ENCODE results near the gene LDLRAD1.

LDLRAD1 gene

DNA sequence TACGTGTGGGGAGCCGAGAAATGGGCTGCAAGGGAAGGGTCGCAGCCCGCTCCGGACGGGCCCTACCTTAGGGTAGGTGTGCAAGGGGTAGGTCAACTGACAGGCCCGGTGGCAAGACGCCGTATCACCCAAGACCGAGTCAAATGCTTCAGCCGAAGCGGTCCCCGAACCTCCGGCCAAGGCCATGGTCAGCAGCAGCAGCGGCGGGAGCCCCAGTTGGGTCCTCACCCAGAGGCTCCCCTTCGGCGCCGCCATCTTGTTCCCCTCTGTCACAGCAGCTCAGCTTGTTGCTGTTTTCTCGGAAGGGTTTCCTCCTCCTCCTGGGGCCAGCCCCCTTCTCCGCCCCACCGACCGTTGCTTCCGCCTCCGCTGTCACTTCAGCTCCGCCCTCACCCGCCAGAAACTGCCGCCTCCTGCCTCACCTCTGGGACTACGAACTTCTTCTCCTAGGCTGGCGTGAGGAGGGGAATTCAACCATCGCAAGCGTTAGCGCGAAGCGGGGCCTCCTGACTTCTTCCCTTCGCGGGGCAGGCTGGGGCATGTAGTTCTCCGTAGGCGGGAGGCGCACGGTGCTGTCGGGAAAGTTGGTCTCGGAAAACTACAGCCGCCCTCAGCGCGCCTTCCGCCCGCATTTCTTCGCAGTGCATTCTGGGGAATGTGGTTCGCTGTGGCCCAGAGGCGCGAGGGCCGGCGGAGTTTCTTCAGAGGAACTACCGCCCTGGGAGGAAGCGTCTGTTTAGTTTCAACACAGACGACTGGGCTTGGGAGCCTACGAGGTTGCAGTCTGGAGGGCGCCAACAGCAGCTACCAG, 35.2 kb upstream of the LDLRAD1 start, which contains the start of the genes TCEANC2 and TMEM59 (continued):
- TF ChIP-seq, protein P1, sequence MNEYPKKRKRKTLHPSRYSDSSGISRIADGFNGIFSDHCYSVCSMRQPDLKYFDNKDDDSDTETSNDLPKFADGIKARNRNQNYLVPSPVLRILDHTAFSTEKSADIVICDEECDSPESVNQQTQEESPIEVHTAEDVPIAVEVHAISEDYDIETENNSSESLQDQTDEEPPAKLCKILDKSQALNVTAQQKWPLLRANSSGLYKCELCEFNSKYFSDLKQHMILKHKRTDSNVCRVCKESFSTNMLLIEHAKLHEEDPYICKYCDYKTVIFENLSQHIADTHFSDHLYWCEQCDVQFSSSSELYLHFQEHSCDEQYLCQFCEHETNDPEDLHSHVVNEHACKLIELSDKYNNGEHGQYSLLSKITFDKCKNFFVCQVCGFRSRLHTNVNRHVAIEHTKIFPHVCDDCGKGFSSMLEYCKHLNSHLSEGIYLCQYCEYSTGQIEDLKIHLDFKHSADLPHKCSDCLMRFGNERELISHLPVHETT (tag by site-specific recombination; IDR thresholded peaks at IDR 0.05): no peak
- TF ChIP-seq ZBTB8A (tag by site-specific recombination; IDR thresholded peaks at IDR 0.05) (no peak), ZNF707 (tag by site-specific recombination; IDR thresholded peaks at IDR 0.05) (no peak), ZNF23 (tag by site-specific recombination; IDR thresholded peaks at IDR 0.05; ENCODE audit: borderline replicate concordance) (no peak), TRIM28 (IDR thresholded peaks at IDR 0.05; ENCODE audit: borderline replicate concordance, low read length) (no peak), ZNF747 (tag by site-specific recombination; IDR thresholded peaks at IDR 0.05) (no peak), ZNF10 (tag by site-specific recombination; IDR thresholded peaks at IDR 0.05) (no peak), ZNF548 (tag by site-specific recombination; IDR thresholded peaks at IDR 0.05) (no peak), ZNF561 (tag by site-specific recombination; IDR thresholded peaks at IDR 0.05; ENCODE audit: borderline replicate concordance) (peak; percentile 65; the same call in 1 of the 2 replicates), FEZF1 (tag by site-specific recombination; IDR thresholded peaks at IDR 0.05) (no peak), KLF7 (tag by site-specific recombination; IDR thresholded peaks at IDR 0.05; ENCODE audit: borderline replicate concordance) (no peak), ZNF433 (tag by site-specific recombination; IDR thresholded peaks at IDR 0.05; ENCODE audit: low read depth) (no peak), ZNF549 (tag by site-specific recombination; IDR thresholded peaks at IDR 0.05) (no peak), ZNF623 (tag by site-specific recombination; IDR thresholded peaks at IDR 0.05) (no peak), ZNF311 (tag by site-specific recombination; IDR thresholded peaks at IDR 0.05; ENCODE audit: borderline replicate concordance) (no peak), GLI2 (tag by site-specific recombination; IDR thresholded peaks at IDR 0.05; ENCODE audit: borderline replicate concordance, low read depth) (no peak), ZBTB20 (tag by site-specific recombination; IDR thresholded peaks at IDR 0.05) (peak; percentile 98), ZNF350 (tag by site-specific recombination; IDR thresholded peaks at IDR 0.05) (no peak), ZNF670 (tag by site-specific recombination; IDR thresholded peaks at IDR 0.05; ENCODE audit: low read depth) (no peak), ZNF2 (tag by site-specific recombination; IDR thresholded peaks at IDR 0.05) (peak; percentile 53; the same call in 1 of the 2 replicates), ZBTB7A (tag by site-specific recombination; IDR thresholded peaks at IDR 0.05; ENCODE audit: low read depth) (no peak; the same call in 1 of the 2 replicates)
- TF ChIP-seq, protein P2, sequence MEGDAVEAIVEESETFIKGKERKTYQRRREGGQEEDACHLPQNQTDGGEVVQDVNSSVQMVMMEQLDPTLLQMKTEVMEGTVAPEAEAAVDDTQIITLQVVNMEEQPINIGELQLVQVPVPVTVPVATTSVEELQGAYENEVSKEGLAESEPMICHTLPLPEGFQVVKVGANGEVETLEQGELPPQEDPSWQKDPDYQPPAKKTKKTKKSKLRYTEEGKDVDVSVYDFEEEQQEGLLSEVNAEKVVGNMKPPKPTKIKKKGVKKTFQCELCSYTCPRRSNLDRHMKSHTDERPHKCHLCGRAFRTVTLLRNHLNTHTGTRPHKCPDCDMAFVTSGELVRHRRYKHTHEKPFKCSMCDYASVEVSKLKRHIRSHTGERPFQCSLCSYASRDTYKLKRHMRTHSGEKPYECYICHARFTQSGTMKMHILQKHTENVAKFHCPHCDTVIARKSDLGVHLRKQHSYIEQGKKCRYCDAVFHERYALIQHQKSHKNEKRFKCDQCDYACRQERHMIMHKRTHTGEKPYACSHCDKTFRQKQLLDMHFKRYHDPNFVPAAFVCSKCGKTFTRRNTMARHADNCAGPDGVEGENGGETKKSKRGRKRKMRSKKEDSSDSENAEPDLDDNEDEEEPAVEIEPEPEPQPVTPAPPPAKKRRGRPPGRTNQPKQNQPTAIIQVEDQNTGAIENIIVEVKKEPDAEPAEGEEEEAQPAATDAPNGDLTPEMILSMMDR (tag by site-specific recombination; IDR thresholded peaks at IDR 0.05): no peak
- TF ChIP-seq, protein P3, sequence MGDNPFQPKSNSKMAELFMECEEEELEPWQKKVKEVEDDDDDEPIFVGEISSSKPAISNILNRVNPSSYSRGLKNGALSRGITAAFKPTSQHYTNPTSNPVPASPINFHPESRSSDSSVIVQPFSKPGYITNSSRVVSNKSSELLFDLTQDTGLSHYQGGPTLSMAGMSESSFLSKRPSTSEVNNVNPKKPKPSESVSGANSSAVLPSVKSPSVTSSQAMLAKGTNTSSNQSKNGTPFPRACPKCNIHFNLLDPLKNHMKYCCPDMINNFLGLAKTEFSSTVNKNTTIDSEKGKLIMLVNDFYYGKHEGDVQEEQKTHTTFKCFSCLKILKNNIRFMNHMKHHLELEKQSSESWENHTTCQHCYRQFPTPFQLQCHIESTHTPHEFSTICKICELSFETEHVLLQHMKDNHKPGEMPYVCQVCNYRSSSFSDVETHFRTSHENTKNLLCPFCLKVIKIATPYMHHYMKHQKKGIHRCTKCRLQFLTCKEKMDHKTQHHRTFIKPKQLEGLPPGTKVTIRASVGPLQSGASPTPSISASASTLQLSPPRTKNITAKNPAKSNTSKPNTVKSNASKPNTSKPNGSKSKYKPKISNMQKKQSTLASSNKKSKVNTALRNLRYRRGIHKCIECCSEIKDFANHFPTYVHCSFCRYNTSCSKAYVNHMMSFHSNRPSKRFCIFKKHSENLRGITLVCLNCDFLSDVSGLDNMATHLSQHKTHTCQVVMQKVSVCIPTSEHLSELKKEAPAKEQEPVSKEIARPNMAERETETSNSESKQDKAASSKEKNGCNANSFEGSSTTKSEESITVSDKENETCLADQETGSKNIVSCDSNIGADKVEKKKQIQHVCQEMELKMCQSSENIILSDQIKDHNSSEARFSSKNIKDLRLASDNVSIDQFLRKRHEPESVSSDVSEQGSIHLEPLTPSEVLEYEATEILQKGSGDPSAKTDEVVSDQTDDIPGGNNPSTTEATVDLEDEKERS (tag by site-specific recombination; IDR thresholded peaks at IDR 0.05): no peak
- TF ChIP-seq, protein P4, sequence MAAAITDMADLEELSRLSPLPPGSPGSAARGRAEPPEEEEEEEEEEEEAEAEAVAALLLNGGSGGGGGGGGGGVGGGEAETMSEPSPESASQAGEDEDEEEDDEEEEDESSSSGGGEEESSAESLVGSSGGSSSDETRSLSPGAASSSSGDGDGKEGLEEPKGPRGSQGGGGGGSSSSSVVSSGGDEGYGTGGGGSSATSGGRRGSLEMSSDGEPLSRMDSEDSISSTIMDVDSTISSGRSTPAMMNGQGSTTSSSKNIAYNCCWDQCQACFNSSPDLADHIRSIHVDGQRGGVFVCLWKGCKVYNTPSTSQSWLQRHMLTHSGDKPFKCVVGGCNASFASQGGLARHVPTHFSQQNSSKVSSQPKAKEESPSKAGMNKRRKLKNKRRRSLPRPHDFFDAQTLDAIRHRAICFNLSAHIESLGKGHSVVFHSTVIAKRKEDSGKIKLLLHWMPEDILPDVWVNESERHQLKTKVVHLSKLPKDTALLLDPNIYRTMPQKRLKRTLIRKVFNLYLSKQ (tag by site-specific recombination; IDR thresholded peaks at IDR 0.05; ENCODE audit: borderline replicate concordance): no peak
- TF ChIP-seq, protein P5, sequence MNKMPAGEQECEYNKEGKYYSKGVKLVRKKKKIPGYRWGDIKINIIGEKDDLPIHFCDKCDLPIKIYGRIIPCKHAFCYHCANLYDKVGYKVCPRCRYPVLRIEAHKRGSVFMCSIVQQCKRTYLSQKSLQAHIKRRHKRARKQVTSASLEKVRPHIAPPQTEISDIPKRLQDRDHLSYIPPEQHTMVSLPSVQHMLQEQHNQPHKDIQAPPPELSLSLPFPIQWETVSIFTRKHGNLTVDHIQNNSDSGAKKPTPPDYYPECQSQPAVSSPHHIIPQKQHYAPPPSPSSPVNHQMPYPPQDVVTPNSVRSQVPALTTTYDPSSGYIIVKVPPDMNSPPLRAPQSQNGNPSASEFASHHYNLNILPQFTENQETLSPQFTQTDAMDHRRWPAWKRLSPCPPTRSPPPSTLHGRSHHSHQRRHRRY (tag by site-specific recombination; IDR thresholded peaks at IDR 0.05): no peak
- TF ChIP-seq, protein P6, sequence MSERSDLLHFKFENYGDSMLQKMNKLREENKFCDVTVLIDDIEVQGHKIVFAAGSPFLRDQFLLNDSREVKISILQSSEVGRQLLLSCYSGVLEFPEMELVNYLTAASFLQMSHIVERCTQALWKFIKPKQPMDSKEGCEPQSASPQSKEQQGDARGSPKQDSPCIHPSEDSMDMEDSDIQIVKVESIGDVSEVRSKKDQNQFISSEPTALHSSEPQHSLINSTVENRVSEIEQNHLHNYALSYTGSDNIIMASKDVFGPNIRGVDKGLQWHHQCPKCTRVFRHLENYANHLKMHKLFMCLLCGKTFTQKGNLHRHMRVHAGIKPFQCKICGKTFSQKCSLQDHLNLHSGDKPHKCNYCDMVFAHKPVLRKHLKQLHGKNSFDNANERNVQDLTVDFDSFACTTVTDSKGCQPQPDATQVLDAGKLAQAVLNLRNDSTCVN (tag by site-specific recombination; optimal IDR thresholded peaks at IDR 0.05): peak; percentile 77
- TF ChIP-seq, protein P7, sequence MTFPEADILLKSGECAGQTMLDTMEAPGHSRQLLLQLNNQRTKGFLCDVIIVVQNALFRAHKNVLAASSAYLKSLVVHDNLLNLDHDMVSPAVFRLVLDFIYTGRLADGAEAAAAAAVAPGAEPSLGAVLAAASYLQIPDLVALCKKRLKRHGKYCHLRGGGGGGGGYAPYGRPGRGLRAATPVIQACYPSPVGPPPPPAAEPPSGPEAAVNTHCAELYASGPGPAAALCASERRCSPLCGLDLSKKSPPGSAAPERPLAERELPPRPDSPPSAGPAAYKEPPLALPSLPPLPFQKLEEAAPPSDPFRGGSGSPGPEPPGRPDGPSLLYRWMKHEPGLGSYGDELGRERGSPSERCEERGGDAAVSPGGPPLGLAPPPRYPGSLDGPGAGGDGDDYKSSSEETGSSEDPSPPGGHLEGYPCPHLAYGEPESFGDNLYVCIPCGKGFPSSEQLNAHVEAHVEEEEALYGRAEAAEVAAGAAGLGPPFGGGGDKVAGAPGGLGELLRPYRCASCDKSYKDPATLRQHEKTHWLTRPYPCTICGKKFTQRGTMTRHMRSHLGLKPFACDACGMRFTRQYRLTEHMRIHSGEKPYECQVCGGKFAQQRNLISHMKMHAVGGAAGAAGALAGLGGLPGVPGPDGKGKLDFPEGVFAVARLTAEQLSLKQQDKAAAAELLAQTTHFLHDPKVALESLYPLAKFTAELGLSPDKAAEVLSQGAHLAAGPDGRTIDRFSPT (tag by site-specific recombination; IDR thresholded peaks at IDR 0.05): no peak

Measured in HEK293 (cell line).